GM21825 (cell line): ENCODE data around the gene DGKK.
"Not testable (repeated sequence)": the region's sequence is repeated elsewhere in the genome, so short reads cannot be mapped to it uniquely, and the experiment has no call there.

Source experiments
- ATAC-seq: cut with Tn5 transposase; IDR thresholded peaks from one replicate; pipeline ENCODE4 v1.9.1; 2021; ENCODE audit warnings: mild to moderate bottlenecking, moderate library complexity; ENCODE audit not compliant: unreplicated experiment

DGKK gene

GRCh38 chrX:50432829-50433289 lies 37.8 kb downstream of the DGKK start:
- ATAC-seq, result no peak

- ATAC-seq, result no peak
Measured at GRCh38 chrX:50431623-50432022, 39.0 kb downstream of the DGKK start.

DNA sequence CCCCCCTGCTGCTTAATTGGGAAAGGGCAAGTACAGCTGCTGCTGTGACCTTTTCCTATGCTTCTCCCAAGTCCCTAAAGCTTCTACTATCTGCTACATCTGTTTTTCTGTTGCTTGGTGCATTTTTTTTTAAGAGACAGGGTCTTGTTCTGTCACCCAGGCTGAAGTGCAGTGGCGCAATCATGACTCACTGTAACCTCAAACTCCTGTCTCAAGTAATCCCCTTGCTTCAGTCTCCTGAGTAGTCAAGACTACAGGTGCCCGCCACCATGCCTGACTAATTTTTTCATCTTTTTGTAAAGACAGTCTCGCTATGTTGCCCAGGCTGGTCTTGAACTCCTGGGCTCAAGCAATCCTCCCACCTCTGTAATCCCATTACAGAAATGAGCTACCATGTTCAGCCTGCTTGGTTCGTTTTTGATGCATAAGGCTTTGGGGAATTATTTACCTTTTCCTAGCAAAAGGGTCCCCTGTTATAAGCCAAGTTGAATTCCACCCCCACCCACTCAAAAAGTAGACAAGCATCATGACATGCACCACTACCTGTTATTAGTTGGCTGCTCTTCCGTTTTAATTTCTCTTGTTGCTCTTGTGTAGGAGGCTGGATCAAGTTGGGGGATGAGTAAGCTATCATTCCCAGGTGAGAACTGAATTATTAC lies 39.6 kb downstream of the DGKK start:
- ATAC-seq, result no peak

DNA sequence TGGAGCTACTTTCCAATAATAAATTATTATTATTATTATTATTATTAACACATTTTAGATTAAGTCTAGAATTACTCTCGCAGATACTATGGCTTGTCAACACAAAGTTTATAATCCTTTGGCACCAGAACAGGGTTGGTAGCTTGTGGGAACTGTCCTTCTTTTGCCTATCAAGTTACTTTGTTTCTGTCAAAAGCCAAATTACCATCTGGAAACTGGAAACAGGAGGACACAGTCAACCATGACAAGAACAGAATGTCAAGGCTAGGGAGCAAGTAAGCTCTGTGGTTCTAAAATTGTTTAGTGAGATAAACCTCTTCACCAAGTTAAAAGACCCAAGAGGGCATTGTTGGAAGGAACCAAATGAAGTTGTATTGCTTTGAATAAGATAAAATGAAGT lies 42.5 kb downstream of the DGKK start:
- ATAC-seq, result no peak

GRCh38 chrX:50407976-50408375 lies 62.6 kb downstream of the DGKK start:
- no peak for ATAC-seq

- ATAC-seq, result no peak
Measured at GRCh38 chrX:50403903-50404302, 66.7 kb downstream of the DGKK start.

DNA sequence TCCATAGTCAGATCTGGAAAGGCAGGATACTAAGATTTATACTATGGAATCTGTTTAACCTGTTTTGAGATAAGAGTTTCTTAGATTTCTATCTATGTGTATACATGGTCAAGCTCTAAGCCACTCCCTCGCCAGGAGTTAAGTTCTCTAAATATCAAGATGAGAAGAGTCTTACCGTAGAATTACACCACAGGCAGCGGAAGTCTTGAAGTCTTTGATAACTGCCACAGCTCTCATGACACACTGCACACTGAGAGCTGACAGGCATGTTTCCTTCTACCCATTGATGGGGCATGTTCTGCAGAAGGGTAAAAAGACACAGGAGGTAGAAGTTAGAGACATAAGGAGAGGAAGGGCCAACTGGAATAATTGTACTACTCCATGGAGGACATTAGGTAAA lies 67.7 kb downstream of the DGKK start:
- no peak for ATAC-seq

DNA sequence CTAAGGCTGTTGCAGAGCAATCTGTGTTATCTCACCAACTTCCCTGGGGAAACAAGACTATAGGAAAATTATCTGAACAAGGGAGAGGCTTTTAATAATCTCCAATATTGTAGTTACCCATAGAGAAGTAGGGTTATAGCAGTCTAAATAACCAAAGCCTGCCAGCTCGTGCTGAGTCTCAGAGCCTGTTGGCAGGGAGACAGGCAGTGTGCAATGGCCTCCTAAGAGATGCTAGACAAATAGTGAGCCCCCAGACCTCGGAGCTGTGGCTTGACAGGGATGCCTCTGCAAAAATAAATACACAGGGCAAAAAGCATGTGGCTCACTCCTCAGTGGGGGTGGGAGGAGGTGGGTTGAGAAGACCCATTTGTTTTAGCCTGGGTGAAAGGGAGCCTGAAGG lies 76.7 kb downstream of the DGKK start:
- ATAC-seq, result no peak

- ATAC-seq, result no peak
Measured at GRCh38 chrX:50386520-50386919, 84.1 kb downstream of the DGKK start.

DNA sequence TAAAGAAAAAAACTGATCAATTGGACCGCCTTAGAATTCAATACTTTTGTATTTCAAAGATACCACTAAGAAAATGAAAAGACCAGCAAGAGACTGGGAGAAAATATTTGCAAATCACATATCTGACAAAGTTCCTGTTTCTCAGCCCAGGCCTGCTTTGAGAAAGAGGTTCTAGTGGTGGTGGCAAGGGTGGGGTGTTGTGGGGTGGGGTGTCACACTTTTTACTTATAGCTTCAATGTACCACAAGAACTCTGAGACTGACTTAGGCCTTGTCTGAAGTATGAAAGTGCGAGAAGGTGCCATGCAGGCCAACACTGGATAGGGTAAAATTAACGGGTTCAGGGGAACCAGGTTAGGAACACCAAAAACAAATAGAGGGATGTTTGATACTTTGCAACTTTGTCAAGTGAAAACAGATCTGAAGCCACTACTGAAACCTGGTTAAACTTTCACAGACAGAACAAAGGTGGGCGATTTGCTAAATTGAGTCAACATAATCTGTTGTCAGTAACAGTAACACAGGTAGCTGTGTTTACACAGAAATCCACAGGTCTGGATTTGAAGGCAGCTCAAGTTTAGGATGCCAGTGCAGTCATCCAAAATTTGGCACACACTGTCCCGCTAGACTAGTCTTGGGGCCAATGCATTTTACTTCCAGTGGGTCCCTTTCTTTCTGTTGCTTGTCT lies 88.8 kb downstream of the DGKK start:
- no peak for ATAC-seq

- no peak for ATAC-seq
Measured at GRCh38 chrX:50375481-50376267, 95.0 kb downstream of the DGKK start.

DNA sequence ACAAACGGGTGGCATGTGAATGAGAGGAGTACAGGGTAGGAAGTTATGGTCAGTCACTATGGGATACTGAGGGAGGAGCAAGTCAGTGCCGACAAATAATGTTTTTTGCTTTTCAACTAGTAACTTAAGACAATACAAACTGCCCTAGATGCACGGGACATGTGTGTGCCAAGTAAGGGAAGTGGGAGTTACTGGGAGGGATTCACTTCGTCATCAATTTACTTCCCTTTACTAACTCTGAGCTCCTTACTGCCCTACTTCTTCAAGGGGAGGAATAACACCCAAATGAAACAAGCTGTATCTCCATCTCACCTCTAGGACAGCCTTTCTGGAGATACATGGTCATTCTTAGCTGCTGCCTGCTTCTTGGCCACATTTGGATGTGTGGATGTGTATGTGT lies 97.7 kb downstream of the DGKK start:
- no peak for ATAC-seq

- ATAC-seq, result no peak
Measured at GRCh38 chrX:50343917-50344316, 126.7 kb downstream of the DGKK start.

GRCh38 chrX:50333308-50333707 lies 137.3 kb downstream of the DGKK start:
- no peak for ATAC-seq

- ATAC-seq, result not testable (repeated sequence)
Measured at GRCh38 chrX:50332668-50333067, 138.0 kb downstream of the DGKK start.

DNA sequence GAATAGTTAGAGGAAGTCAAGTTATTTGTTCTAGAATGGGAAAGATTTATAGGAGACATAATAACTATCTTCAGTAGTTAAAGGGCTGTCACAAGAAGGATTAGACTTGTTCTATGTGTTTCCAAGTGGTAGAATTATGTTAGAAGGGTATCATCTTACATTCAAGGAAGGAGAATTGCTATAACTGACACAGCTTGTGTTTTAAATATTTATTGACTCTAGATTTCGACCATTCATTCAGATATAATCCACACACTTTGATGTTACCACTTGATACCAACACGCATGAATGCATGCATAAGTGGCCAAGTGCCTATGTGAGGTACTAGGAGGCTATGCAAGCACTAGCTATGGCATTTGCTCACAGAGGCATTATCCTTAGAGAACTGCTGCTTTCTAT lies 143.4 kb downstream of the DGKK start:
- no peak for ATAC-seq
